ENCODE results near the gene LCN6.
A peak's percentile ranks its signal among the peaks of the same experiment; 100 is the strongest.

DNA sequence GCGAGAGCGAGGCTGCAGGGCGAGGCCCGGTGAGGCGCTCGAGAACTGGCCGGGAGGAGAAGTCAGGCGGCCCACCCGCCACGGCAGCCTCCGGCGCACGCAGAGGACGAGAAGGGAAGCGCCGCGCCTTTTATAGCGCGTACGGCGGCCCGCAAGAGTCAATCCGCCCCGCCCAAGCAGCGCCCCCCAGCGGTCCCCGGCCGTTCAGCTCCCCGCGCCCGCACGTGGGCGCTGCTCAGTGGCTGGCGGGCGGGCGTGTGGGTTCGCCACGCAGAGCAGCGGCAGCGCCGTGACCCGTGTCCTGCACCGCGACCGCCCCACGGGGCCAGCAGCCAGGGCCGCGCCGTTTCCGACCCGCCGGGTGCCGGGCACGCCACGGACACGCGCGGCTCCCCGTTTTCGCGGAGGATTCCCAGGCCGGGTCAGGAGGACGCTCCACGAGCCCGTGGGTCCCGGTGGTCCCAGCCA is 20.2 kb downstream of the LCN6 start:
- TF ChIP-seq, protein P1, sequence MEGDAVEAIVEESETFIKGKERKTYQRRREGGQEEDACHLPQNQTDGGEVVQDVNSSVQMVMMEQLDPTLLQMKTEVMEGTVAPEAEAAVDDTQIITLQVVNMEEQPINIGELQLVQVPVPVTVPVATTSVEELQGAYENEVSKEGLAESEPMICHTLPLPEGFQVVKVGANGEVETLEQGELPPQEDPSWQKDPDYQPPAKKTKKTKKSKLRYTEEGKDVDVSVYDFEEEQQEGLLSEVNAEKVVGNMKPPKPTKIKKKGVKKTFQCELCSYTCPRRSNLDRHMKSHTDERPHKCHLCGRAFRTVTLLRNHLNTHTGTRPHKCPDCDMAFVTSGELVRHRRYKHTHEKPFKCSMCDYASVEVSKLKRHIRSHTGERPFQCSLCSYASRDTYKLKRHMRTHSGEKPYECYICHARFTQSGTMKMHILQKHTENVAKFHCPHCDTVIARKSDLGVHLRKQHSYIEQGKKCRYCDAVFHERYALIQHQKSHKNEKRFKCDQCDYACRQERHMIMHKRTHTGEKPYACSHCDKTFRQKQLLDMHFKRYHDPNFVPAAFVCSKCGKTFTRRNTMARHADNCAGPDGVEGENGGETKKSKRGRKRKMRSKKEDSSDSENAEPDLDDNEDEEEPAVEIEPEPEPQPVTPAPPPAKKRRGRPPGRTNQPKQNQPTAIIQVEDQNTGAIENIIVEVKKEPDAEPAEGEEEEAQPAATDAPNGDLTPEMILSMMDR (IDR thresholded peaks at IDR 0.05): peak; percentile 84
- TF ChIP-seq, protein P2, sequence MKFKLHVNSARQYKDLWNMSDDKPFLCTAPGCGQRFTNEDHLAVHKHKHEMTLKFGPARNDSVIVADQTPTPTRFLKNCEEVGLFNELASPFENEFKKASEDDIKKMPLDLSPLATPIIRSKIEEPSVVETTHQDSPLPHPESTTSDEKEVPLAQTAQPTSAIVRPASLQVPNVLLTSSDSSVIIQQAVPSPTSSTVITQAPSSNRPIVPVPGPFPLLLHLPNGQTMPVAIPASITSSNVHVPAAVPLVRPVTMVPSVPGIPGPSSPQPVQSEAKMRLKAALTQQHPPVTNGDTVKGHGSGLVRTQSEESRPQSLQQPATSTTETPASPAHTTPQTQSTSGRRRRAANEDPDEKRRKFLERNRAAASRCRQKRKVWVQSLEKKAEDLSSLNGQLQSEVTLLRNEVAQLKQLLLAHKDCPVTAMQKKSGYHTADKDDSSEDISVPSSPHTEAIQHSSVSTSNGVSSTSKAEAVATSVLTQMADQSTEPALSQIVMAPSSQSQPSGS (CRISPR knock-in tag; IDR thresholded peaks at IDR 0.05; ENCODE audit: borderline replicate concordance, low read depth): no peak
- TF ChIP-seq OVOL2 (CRISPR knock-in tag; IDR thresholded peaks at IDR 0.05; ENCODE audit: borderline replicate concordance) (no peak; the same call in 1 of the 2 replicates), ESRRA (CRISPR knock-in tag; IDR thresholded peaks at IDR 0.05; ENCODE audit: borderline replicate concordance) (no peak), ZNF138 (CRISPR knock-in tag; conservative IDR thresholded peaks at IDR 0.05) (no peak), NR2C2 (CRISPR knock-in tag; IDR thresholded peaks at IDR 0.05) (no peak), JUN (CRISPR knock-in tag; IDR thresholded peaks at IDR 0.05) (peak; percentile 63), ETV6 (CRISPR knock-in tag; IDR thresholded peaks at IDR 0.05) (peak; percentile 70)

Measured in WTC11 (cell line).